H9 (cell line): Measurements from ENCODE around the gene TBXAS1. TPM values are rescaled to one million over a fixed set of nuclear protein-coding genes. Genes with fewer than 3 reads are reported as not detected.

Source experiments
- DNase-seq: peaks from one replicate; pipeline ENCODE4 v3.0.0-alpha.2; 2017
- H2AFZ ChIP-seq: one replicate; pipeline ENCODE4 v1.6.1; 2013; ENCODE audit warnings: mild to moderate bottlenecking, low read length, control low read depth, moderate library complexity
- H2AK5ac ChIP-seq: 2 replicates; pipeline ENCODE4 v1.6.1; 2013; ENCODE audit warnings: low read length, control low read depth, mixed read lengths; ENCODE audit not compliant: insufficient read length
- H2BK120ac ChIP-seq: one replicate; pipeline ENCODE4 v1.6.1; 2013; ENCODE audit warnings: low read depth, mild to moderate bottlenecking, low read length, control low read depth, inconsistent platforms; ENCODE audit not compliant: poor library complexity, severe bottlenecking
- H2BK12ac ChIP-seq: 2 replicates; pipeline ENCODE4 v1.6.1; 2013; ENCODE audit warnings: low read length, control low read depth, mixed read lengths, low read depth; ENCODE audit not compliant: insufficient read length
- H2BK15ac ChIP-seq: 2 replicates; pipeline ENCODE4 v1.6.1; 2013; ENCODE audit warnings: low read depth, low read length, control low read depth
- H2BK20ac ChIP-seq: one replicate; pipeline ENCODE4 v1.6.1; 2013; ENCODE audit warnings: low read depth, mild to moderate bottlenecking, low read length, control low read depth, inconsistent platforms; ENCODE audit not compliant: poor library complexity, severe bottlenecking
- H2BK5ac ChIP-seq: 2 replicates; pipeline ENCODE4 v1.6.1; 2013; ENCODE audit warnings: low read length, control low read depth, mixed read lengths; ENCODE audit not compliant: insufficient read length
- H3K14ac ChIP-seq: 2 replicates; pipeline ENCODE4 v1.6.1; 2013; ENCODE audit warnings: low read length, control low read depth; ENCODE audit not compliant: insufficient read depth
- H3K18ac ChIP-seq: 2 replicates; pipeline ENCODE4 v1.6.1; 2013; ENCODE audit warnings: low read depth, mild to moderate bottlenecking, mixed read lengths, low read length, control low read depth; ENCODE audit not compliant: insufficient read length
- H3K23ac ChIP-seq: 2 replicates; pipeline ENCODE4 v1.6.1; 2013; ENCODE audit warnings: low read length, control low read depth, mixed read lengths, low read depth; ENCODE audit not compliant: insufficient read length
- H3K23me2 ChIP-seq: 2 replicates; pipeline ENCODE4 v1.6.1; 2013; ENCODE audit warnings: low read depth, mild to moderate bottlenecking, mixed read lengths, low read length, control low read depth; ENCODE audit not compliant: insufficient read length, poor library complexity, severe bottlenecking
- H3K27ac ChIP-seq: 2 replicates; pipeline ENCODE4 v1.5.1; 2013; ENCODE audit warnings: low read length, control low read depth, mixed read lengths, low read depth; ENCODE audit not compliant: insufficient read length
- H3K27me3 ChIP-seq: 2 replicates; pipeline ENCODE4 v1.6.1; 2013; ENCODE audit warnings: low read length, control low read depth, inconsistent platforms; ENCODE audit not compliant: insufficient read depth
- H3K4ac ChIP-seq: 2 replicates; pipeline ENCODE4 v1.6.1; 2013; ENCODE audit warnings: low read depth, mild to moderate bottlenecking, control low read depth, inconsistent platforms, low read length, moderate library complexity
- H3K4me1 ChIP-seq: 2 replicates; pipeline ENCODE4 v1.6.1; 2013; ENCODE audit warnings: low read length, control low read depth, inconsistent platforms; ENCODE audit not compliant: insufficient read depth
- H3K4me2 ChIP-seq: 2 replicates; pipeline ENCODE4 v1.6.1; 2013; ENCODE audit warnings: low read length, control low read depth, mixed read lengths; ENCODE audit not compliant: insufficient read length, insufficient read depth
- H3K56ac ChIP-seq: 2 replicates; pipeline ENCODE4 v1.6.1; 2013; ENCODE audit warnings: low read depth, mild to moderate bottlenecking, mixed read lengths, low read length, control low read depth; ENCODE audit not compliant: insufficient read length
- H3K79me1 ChIP-seq: 2 replicates; pipeline ENCODE4 v1.6.1; 2013; ENCODE audit warnings: low read depth, mild to moderate bottlenecking, moderate library complexity, low read length, control low read depth, inconsistent platforms; ENCODE audit not compliant: insufficient read depth, poor library complexity, severe bottlenecking
- H3K79me2 ChIP-seq: 2 replicates; pipeline ENCODE4 v1.6.1; 2013; ENCODE audit warnings: low read length, control low read depth, inconsistent platforms; ENCODE audit not compliant: insufficient read depth
- H3K9ac ChIP-seq: 2 replicates; pipeline ENCODE4 v1.6.1; 2013; ENCODE audit warnings: low read length, control low read depth, mixed read lengths; ENCODE audit not compliant: insufficient read length; ENCODE audit errors: extremely low read depth
- H3K9me3 ChIP-seq: one replicate; pipeline ENCODE4 v1.6.1; 2013; ENCODE audit warnings: low read depth, low read length, inconsistent platforms; ENCODE audit not compliant: control insufficient read depth
- H3T11ph ChIP-seq: one replicate; pipeline ENCODE4 v1.6.1; 2013; ENCODE audit warnings: mild to moderate bottlenecking, low read length, control low read depth, inconsistent platforms
- H4K20me1 ChIP-seq: one replicate; pipeline ENCODE4 v1.6.1; 2013; ENCODE audit not compliant: control insufficient read depth, insufficient read length, insufficient read depth
- H4K5ac ChIP-seq: 2 replicates; pipeline ENCODE4 v1.6.1; 2013; ENCODE audit warnings: low read depth, mild to moderate bottlenecking, mixed read lengths, low read length, control low read depth; ENCODE audit not compliant: insufficient read length
- H4K8ac ChIP-seq: replicated peaks from 2 replicates; pipeline ENCODE4 v1.6.1; 2013; ENCODE audit warnings: low read length, control low read depth, mixed read lengths, low read depth; ENCODE audit not compliant: insufficient read length
- H4K91ac ChIP-seq: 2 replicates; pipeline ENCODE4 v1.6.1; 2013; ENCODE audit warnings: low read depth, mild to moderate bottlenecking, moderate library complexity, mixed read lengths, low read length, control low read depth; ENCODE audit not compliant: insufficient read length
- H3K27ac Mint-ChIP-seq, 3 experiments: 2 replicates in 2 of 3; 3 replicates in 1 of 3; pipeline ENCODE4 v1.8.0; 2020 to 2021; ENCODE audit warnings: mixed read lengths in 3 of 3, mild to moderate bottlenecking in 1 of 3, moderate library complexity in 1 of 3
- H3K27me3 Mint-ChIP-seq: 2 replicates; pipeline ENCODE4 v1.8.0; 2021; ENCODE audit warnings: low read depth, mild to moderate bottlenecking, moderate library complexity, mixed read lengths
- H3K36me3 Mint-ChIP-seq, 3 experiments: 2 replicates in 2 of 3; 3 replicates in 1 of 3; pipeline ENCODE4 v1.8.0; 2020 to 2021; ENCODE audit warnings: low read depth in 3 of 3, mixed read lengths in 3 of 3; ENCODE audit not compliant: insufficient read depth in 1 of 3
- H3K4me1 Mint-ChIP-seq, 2 experiments: 2 replicates each; pipeline ENCODE4 v1.8.0; 2020; ENCODE audit warnings: mixed read lengths in 2 of 2
- H3K4me3 Mint-ChIP-seq, 2 experiments: 2 replicates in 1 of 2; 3 replicates in 1 of 2; pipeline ENCODE4 v1.8.0; 2020 to 2021; ENCODE audit warnings: mild to moderate bottlenecking in 2 of 2, mixed read lengths in 2 of 2, moderate library complexity in 1 of 2
- H3K9me3 Mint-ChIP-seq, 2 experiments: 2 replicates in 1 of 2; 3 replicates in 1 of 2; pipeline ENCODE4 v1.8.0; 2020; ENCODE audit warnings: mild to moderate bottlenecking in 2 of 2, mixed read lengths in 2 of 2, moderate library complexity in 1 of 2
- WGBS: extraction: QIAGEN DNeasy Blood & Tissue Kit; methylation state at CpG from one replicate; pipeline ENCODE4 v1.1.7; 2013; ENCODE audit warnings: missing lambda C conversion rate, low lambda C conversion rate, mixed read lengths; ENCODE audit not compliant: insufficient read length; ENCODE audit errors: extremely low coverage; 5-methylcytosine and 5-hydroxymethylcytosine counted together
- total RNA-seq: library from RNA; stranded (reverse); gene quantifications from 2 replicates; pipeline ENCODE4 v1.2.1, GENCODE V29; 2021
- TF ChIP-seq, protein P1 (sequence below): fragments of 200-600 bp; sonication (generic); conservative IDR thresholded peaks from 3 replicates; pipeline ENCODE4 v1.8.0; 2021; ENCODE audit warnings: antibody characterized with exemption, mild to moderate bottlenecking

TBXAS1 gene
- total RNA-seq, 1 experiment from 2014 or later, result 0.39 TPM

DNA sequence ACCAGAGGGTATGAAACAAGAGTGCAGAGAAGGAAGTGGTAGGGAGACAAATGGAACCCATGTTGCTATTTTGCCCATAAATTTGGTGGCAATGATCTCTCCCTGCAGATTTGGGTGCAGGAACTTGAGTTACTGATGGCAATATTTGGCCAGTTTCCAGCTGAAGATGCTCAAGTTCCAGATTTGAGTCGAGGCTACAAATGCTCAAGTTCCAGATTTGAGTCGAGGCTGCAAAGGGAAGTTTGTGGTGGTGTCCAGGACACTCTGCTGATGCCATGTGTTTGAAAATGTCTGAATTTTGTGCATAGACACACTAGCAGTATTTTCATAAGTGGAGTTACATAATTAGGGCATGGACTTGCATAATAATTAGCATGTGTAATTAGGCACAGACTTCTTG is 40.8 kb downstream of the TBXAS1 start:
- Histone ChIP-seq H3K27me3 (no peaks in the 10 kb centered on the region), H3K18ac (no peak overlapping the region), H3K79me2 (no peaks in the 10 kb centered on the region), H3K14ac (no peak overlapping the region), H3K9ac (no peak overlapping the region), H3T11ph (no peak overlapping the region), H2BK20ac (no peak overlapping the region), H3K23me2 (no peaks in the 10 kb centered on the region), H4K20me1 (no peaks in the 10 kb centered on the region), H4K8ac (no peak overlapping the region), H3K23ac (no peak overlapping the region), H3K4me2 (no peak overlapping the region), H2BK120ac (no peak overlapping the region), H3K4me1 (no peaks in the 10 kb centered on the region), H4K5ac (no peak overlapping the region), H3K4ac (no peak overlapping the region), H3K27ac (no peak overlapping the region), H2BK15ac (no peak overlapping the region), H3K79me1 (no peaks in the 10 kb centered on the region), H2AFZ (no peak overlapping the region), H2BK12ac (no peak overlapping the region), H3K9me3 (no peaks in the 10 kb centered on the region), H2BK5ac (no peak overlapping the region), H4K91ac (no peak overlapping the region), H2AK5ac (no peak overlapping the region), H3K56ac (no peak overlapping the region)
- no CpG with 5 or more reads among the region's 2 CpGs for WGBS
- peaks cover 5% of the 10 kb centered on the region; the same call in 1 of the 2 replicates for H3K27me3 Mint-ChIP-seq
- H3K27ac Mint-ChIP-seq, result no peak overlapping the region
- peaks cover 0 to 1% (median under 1%) of the 10 kb centered on the region in 3 experiments; a peak in 3 of 7 replicates for H3K36me3 Mint-ChIP-seq
- H3K9me3 Mint-ChIP-seq, result peaks cover 0 to 4% of the 10 kb centered on the region in 2 experiments; a peak in 2 of 5 replicates
- DNase-seq, result no peak
- H3K4me3 Mint-ChIP-seq, result no peak overlapping the region
- TF ChIP-seq, protein P1, sequence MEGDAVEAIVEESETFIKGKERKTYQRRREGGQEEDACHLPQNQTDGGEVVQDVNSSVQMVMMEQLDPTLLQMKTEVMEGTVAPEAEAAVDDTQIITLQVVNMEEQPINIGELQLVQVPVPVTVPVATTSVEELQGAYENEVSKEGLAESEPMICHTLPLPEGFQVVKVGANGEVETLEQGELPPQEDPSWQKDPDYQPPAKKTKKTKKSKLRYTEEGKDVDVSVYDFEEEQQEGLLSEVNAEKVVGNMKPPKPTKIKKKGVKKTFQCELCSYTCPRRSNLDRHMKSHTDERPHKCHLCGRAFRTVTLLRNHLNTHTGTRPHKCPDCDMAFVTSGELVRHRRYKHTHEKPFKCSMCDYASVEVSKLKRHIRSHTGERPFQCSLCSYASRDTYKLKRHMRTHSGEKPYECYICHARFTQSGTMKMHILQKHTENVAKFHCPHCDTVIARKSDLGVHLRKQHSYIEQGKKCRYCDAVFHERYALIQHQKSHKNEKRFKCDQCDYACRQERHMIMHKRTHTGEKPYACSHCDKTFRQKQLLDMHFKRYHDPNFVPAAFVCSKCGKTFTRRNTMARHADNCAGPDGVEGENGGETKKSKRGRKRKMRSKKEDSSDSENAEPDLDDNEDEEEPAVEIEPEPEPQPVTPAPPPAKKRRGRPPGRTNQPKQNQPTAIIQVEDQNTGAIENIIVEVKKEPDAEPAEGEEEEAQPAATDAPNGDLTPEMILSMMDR, result no peak
- no peaks in the 10 kb centered on the region for H3K4me1 Mint-ChIP-seq
